Endometrial microvascular endothelial cells (primary cell): Measurements from ENCODE around the gene JAKMIP2. TPM values are rescaled to one million over a fixed set of nuclear protein-coding genes. Genes with fewer than 3 reads are reported as not detected.
"Not testable (repeated sequence)": the region's sequence is repeated elsewhere in the genome, so short reads cannot be mapped to it uniquely, and the experiment has no call there.

ENCODE experiments used
- in situ Hi-C: cut with HindIII; loops from 2 replicates; pipeline ENCODE4 v1.10.0; 2017; ENCODE audit warnings: low sequenced_read_pairs, low pct_unique_long_range_greater_than_20kb; ENCODE audit errors: inconsistent ontology term
- total RNA-seq: library from RNA; depleted of rRNA; stranded (reverse); fragments of >200 nt; gene quantifications from one replicate; pipeline ENCODE4 v1.2.3, GENCODE V29; 2015; ENCODE audit errors: inconsistent ontology term

The JAKMIP2 gene
- total RNA-seq, 1 donor from 2014 or later: not detected

DNA sequence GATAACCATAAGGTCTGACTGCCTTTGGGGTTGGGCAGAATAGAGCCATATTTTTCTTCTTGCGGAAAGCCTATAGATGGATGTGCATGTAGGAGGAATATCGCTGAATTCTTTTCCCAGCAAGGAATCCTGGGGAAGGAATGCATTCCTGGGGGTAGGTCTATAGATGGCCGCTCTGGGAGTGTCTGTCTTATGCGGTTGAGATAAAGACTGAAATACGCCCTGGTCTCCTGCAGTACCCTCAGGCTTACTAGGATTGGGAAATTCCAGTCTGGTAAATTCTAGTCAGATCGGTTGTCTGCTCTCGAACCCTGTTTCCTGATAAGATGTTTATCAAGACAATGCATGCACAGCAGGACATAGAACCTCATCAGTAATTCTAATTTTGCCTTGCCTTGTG lies 202.1 kb downstream of the JAKMIP2 start:
- in situ Hi-C loops: not testable (repeated sequence)

- in situ Hi-C loops: no loop called here
Measured at GRCh38 chr5:147578228-147579024, 204.1 kb downstream of the JAKMIP2 start.

DNA sequence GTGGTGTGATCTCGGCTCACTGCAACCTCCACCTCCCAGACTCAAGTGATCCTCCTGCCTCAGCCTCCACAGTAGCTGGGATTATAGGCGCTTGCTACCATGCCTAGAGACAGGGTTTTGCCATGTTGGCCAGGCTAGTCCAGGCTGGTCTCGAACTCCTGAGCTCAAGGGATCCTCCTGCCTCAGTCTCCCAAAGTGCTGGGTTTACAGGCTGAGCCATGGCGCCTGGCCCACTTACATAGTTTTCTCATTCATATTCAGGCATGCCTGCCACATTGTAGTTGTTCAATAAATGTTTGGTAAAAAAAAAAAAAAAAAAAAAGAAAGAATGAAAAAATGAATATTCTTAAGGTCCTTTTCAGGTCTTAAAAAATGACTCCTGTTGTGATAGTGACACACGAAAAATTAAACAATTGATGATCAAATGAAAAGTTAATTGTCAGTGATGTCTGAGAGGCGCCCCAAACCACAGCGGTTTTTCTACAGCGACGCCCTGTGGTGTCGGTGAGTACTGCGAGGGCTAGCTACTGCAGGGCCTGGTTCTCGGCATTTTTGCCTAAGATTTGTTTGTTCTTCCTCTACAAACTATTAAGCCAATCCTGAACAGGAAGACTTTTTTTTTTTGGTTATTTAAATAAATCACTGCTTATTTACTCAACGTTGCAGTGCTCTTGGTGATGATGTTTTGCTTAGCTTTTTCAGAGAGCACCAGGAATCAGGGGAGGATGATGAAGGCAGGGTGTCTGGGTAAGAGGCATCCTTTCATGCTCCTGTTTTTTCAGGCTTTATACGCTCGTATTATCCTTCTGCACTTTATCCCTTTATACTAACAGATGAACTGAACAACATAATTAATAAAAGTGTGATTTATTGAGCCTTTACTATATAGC lies 205.6 kb downstream of the JAKMIP2 start:
- in situ Hi-C loops: no loop called here

- in situ Hi-C loops: no loop called here
Measured at GRCh38 chr5:147575598-147575997, 206.9 kb downstream of the JAKMIP2 start.

- in situ Hi-C loops: no loop called here
Measured at GRCh38 chr5:147573211-147573610, 209.3 kb downstream of the JAKMIP2 start.

DNA sequence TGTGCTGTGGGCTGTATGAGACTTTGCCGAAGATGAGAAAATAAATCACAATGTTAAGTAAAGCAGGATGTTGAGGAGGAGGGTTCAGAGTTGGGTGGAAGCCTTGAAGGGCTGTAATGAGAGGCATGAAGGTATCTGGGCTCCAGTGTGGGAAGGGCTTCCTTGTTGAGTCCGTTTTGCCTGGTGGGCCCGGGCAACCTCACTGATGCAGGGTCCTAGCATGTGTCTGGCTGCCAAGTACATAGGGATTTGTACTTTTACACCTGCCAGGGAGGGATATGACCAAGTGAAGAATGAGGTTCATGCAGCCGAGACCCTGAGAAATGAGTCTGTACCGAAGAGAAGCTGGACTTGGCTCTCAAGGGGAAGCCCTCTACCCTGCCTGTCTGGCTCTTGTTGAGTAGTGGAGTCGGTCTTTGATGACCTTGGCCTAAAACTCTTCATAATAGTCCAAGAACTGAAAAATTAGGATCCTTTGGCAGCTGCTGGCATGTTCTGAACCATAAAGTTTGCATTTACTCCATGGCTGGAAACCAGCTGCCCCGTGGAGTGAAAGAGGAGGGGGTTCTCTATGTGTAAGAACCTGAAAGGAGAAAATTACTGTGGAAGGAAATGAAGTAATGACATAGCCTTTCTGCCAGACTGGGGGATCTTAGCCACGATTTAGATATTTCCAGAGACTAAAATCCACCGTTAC lies 213.7 kb downstream of the JAKMIP2 start:
- in situ Hi-C loops: no loop called here

- in situ Hi-C loops: no loop called here
Measured at GRCh38 chr5:147567917-147568598, 214.5 kb downstream of the JAKMIP2 start.

- in situ Hi-C loops: no loop called here
Measured at GRCh38 chr5:147565524-147565923, 217.0 kb downstream of the JAKMIP2 start.

GRCh38 chr5:147564124-147564486 lies 218.4 kb downstream of the JAKMIP2 start:
- in situ Hi-C loops: no loop called here

- in situ Hi-C loops: no loop called here
Measured at GRCh38 chr5:147563466-147564123, 218.9 kb downstream of the JAKMIP2 start.

- in situ Hi-C loops: no loop called here
Measured at GRCh38 chr5:147561435-147561834, 221.1 kb downstream of the JAKMIP2 start.

DNA sequence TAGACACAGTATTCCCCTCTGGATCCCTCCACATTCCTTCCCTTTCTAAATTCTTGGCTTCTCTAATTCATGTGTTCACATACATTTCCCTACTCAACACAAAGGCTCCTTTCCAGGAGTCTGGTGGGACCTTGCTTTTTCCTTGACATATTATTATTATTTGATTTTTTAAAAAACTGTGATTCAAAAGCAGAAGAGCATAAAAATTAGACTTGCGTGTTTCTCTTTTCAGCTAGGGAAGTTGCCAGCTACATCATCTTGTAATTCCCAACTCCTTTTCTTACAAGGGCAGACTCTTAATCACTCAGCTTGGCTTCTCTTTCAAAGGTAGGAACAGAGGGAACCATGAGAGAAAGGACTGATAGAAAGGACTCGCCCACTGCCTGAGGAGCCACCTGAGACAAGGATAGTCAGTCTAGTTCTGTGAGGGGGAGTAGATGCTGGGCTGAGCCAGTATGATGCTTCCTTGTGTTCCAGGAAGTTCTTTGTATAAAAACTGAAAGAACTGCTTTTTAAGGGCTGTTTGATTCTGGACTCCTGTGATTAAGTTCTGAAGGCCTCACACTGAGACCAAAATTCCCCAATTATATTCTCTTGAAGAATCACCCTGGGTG lies 221.7 kb downstream of the JAKMIP2 start:
- in situ Hi-C loops: no loop called here

GRCh38 chr5:147559749-147560148 lies 222.8 kb downstream of the JAKMIP2 start:
- in situ Hi-C loops: no loop called here

GRCh38 chr5:147558826-147559225 lies 223.7 kb downstream of the JAKMIP2 start:
- in situ Hi-C loops: no loop called here

GRCh38 chr5:147557876-147558745 lies 224.4 kb downstream of the JAKMIP2 start:
- in situ Hi-C loops: no loop called here

DNA sequence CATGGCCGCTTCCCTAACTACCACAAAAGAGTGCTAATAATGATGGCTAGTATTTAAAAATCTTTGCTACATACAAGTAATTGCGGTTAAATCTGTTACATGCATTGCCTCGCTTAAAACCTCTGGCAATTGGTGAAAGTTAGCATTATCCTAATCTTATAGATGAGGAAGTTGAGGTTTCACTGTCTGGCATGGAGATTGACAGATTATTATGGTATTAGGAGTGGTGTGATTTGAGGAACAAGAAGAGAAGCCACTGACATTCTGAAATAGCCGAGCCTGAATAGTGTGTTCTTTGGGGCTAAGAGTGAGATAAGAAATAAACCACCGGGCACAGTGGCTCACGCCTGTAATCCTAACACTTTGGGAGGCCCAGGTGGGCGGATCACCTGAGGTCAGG lies 227.4 kb downstream of the JAKMIP2 start:
- in situ Hi-C loops: no loop called here

- in situ Hi-C loops: no loop called here
Measured at GRCh38 chr5:147554261-147554817, 228.2 kb downstream of the JAKMIP2 start.
